GM21447 (cell line): ENCODE data around the gene DIPK1C.

Experiments used
- ATAC-seq: cut with Tn5 transposase; IDR thresholded peaks from one replicate; pipeline ENCODE4 v1.9.1; 2021; ENCODE audit not compliant: unreplicated experiment

The DIPK1C gene

DNA sequence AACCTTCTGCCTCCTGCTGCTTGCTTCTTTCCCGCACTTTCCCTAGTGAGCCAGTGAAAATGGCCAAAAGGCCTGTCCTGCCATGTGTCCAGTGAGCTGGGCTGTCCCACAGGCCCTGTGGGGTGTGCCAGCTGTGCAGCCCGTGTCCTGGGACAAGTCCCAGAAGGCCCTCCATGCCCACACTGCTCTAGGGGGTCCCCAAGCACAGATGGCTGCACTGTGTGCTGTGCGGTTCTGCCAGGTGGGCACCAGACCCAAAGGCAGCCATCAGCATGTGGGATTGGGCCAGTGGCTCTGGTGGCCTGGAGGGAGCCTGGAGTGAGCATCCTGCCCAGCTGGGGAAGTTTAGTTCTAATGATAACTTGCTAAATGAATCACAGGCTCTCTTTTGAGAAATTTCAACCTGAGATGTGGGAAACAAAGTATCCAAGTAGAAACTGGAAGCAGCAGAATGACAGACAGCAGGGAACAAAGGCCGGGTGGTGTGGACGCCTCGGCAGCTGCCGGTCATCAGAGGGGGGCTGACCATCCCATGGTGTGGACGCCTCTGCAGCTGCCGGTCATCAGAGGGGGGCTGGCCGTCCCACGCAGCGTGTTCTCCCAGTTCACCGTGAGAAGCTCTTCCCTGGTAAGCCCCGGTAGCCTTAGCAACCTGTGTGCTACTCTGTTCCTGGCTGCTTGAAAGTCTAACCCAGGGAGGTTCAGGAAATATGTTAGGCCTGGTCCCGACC is 29.2 kb upstream of the DIPK1C start:
- no peak for ATAC-seq

DNA sequence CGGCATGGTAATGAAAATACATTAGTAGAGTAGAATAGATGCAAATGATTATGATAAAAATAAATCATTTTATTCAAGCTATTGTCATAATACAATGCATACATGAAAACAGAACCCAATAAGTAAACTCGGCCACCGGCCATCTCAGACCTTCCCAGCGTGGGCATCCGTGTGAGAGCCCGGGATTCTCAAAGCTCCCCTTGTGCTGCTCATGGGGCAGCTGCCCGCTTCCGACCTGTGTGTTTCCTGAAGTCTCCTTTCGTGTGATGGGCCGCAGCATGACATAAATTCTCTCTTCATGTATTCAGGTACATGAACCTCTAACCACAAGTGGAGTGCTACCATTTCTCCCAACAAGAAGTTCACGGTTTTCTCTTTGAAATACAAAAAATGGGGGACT is 25.6 kb upstream of the DIPK1C start:
- ATAC-seq: no peak

- no peak for ATAC-seq
These were observed 23.1 kb upstream of the DIPK1C start for GRCh38 chr18:74480149-74480651.

- ATAC-seq: no peak
These were observed 22.5 kb upstream of the DIPK1C start for GRCh38 chr18:74479486-74480148.

- ATAC-seq: no peak
These were observed 21.8 kb upstream of the DIPK1C start for GRCh38 chr18:74478880-74479279.

GRCh38 chr18:74478316-74478715 is 21.2 kb upstream of the DIPK1C start:
- ATAC-seq: no peak

GRCh38 chr18:74477771-74478170 is 20.7 kb upstream of the DIPK1C start:
- no peak for ATAC-seq

DNA sequence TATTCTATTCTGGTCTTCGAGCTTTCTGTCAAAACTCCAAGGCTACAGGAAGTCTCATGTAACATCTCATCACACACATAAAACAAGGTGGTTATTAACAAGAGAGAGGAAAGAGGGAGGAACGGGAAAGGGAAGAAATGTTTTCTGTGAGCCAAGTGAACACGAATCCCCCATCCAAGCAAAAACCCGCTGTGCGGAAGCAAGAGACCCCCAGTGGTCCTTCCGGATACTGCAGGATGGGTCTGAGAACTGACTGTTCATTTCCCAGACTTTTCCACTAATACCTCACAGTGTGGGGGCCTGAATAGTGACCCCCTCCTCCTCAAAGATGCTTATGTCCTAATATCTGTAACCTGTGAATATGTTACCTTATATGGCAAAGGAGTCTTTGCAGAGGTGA is 19.0 kb upstream of the DIPK1C start:
- no peak for ATAC-seq

DNA sequence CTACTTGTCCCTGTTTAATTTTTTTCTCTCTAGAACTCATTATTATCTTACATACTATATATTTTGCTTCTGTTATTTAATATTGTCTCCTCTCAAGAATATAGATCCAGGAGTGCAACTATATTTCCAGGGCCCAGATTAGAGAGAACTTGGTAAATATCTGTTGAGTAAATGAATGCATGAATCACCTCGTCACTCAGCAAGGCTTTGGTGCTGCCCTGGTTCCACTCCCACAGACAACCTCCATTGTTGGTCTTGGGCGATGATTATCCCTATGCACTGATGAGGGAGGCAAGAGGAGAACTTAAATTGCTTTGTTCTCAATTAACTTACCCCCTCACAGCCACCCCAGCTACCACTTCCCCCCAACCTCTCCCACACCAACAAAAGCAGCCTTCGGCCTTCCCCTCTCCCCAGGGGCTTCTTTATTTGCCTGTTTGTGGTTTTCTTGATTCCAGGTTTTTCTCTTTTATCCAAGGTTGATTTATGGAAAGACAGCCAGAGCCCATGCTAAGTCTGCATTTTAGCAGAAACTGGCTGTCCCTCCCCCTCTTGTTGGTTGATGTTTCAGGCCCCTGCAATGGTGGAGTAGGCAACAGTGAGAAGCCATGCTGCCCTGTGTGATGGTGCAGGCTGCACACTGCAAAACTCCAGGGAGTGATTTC is 17.0 kb upstream of the DIPK1C start:
- no peak for ATAC-seq

GRCh38 chr18:74472312-74472711 is 15.2 kb upstream of the DIPK1C start:
- ATAC-seq: no peak

DNA sequence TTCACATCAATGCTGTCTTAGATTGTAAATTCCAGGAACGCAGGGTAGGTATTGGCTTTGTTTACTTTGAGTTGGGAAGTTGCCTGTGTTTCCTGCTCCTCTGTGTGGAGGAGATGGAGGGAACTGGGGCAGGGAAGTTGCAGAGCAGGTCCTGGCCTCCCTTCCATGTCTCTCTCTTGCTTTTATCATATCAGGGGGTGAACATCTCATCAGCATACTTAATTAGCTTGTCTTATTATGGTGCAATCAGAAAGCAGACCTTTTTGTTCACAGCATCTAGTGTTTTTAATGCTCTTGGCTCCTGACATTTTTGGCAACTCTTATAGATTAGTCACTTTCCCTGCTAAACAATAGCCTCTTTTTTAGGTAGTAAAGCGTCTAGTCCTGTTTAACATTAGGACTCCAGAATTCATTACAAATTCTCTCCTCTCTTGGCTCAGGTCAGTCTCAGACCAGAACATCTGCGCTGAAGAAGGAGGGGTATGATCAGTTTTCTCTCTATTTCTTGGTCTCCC is 11.5 kb upstream of the DIPK1C start:
- no peak for ATAC-seq

DNA sequence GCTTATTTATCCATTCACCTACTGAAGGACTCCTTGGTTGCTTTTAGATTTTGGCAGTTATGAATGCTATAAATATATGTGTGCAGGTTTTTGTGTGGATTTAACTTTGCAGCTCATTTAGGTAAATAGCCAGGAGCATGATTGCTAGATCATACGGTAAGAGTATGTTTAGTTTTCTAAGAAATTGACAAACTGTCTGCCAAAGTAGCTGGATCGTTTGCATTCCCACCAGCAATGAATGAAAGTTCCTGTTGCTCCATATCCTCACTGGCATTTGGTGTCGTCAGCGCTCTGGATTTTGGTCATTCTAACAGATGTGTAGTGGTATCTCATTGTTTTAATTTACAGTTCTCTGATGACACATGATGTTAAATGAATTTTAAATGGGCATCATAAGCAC is 8.7 kb upstream of the DIPK1C start:
- ATAC-seq: no peak

- no peak for ATAC-seq
These were observed 6.9 kb upstream of the DIPK1C start for GRCh38 chr18:74463983-74464382.

- ATAC-seq: no peak
These were observed 6.1 kb upstream of the DIPK1C start for GRCh38 chr18:74463254-74463653.

DNA sequence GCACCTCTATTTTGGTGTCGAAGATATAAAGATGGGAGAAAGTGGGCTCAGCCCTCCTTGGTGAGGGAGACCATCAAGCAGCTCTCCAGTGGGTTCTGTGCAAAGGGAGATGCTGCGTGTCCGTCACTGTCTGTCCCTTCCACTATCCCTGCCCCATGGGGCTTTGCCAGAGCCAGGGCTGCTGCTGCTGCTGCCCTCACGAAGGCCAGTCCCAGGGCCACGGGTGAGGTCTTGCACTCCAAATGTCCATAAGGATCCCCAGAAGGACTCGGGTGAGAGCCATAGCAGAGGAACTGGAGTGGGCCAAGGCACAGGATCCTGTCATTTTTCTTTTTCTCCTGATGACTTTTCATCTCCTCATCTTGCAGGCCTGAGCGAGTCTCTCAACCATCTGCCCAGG is 3.7 kb upstream of the DIPK1C start:
- ATAC-seq: no peak

DNA sequence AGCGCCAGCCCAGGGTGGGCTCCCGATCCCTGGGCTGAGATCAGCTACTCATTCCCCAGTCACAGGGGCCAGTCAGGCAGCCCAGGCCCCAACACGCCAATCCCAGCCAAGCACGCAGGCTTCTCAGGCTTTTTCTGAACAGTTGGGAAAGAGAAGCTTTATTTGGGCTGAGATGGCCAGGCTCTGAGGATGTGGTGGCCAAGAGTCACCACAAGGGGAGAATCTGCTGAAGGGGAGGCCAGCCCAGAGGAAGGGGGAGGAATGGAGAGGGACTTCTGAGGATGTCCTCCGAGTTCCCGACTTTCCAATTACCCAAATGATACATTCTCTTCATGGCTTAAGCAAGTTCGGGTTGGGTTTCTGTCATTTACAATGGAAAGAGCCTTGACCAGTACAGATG is 2.8 kb upstream of the DIPK1C start:
- no peak for ATAC-seq

DNA sequence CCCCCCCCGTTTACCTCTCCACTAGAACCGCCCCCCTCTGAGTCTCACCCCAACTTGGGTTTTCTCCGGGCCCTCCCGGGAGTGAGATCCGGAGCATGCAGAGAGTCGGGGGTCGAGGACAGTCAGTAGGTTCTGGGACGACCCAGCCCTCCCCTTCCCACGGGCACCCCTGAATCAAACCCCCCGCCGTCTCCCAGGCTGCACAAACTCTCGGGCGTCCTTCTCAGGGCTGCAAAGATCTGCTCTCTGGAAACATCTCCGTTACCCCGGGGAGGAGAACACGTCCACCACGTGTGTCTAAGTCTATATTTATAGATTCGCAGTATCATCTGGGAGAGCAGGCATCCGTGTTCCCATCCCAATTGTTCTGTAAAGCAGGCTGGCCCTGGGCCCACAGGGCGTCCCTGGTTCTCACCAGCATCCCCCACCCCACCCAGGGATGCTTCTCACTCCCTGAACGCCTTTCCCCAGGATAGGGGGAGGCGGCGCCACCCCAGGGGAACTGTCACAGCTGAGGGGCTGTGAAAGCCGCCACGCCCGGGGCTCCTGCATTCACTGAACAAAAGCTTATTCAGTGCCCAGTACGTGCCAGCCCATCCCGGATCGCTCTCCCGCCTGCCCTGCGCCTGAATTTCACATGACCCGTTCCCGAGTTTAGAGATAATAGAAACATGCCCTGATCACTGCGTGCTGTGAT is 765 bp upstream of the DIPK1C start:
- no peak for ATAC-seq

DNA sequence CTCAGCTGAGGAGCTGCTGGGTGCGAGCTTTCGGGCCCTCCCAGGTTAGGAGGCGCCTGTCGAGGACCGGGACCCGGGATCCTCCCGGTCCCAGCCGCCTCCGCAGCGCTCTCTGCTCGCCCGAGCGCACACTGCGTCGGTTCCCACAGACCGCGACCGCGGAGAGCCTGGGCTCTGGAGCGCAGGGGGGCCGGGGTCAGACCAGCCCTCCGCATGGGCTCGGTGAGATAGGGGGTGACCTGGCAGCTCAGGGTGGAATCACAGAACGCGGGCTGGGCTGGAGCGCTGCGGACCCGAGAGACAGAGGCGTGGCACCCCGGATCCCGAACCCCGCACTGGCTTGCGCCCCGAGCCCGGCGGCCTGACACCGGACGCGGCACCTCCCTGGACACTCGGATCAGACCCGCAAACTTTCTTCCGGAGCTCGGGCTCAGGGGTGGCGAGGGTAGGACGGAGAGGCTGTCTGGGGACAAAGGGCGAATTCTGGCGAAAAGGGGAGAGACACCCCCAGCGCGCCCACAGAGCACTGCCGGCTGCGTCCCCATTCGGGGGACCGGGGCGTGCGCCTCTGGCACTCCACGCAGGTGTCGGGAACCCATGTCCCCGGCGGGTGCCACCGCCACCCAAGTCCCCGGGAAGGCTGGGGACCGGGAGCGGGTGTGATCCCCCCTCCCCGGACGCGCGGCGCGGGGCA is 612 bp downstream of the DIPK1C start:
- no peak for ATAC-seq

DNA sequence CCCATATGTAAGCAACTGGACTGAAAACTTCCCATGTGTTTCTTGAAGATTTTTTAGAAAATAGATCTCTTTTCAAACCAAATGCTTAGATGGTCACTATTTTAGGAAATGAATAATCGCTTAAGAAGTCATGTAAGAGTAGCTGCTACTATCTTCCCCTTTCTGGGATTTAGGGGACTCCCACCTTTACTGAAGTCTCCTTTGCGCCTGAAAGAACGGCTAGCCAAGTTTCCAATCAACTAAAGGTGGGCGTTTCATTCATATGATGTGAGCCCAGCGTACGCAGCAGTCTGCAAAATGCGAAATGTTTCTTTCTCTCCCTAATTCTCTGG is 1.1 kb downstream of the DIPK1C start:
- no peak for ATAC-seq

DNA sequence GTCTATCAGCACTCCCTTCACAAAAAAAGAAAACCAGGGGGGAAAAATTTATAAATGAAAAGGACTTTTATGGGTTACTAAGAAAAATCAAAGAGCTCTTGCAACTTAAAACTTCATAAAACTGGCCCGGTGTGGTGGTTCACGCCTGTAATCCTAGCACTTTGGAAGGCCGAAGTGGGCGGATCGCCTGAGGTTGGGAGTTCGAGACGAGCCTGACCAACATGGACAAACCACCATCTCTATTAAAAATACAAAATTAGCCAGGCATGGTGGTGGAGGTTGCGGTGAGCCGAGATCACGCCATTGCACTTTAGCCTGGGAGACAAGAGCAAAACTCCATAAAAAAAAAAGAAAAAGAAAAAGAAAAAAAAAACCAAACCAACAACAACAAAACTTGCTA is 1.7 kb downstream of the DIPK1C start:
- ATAC-seq: no peak

DNA sequence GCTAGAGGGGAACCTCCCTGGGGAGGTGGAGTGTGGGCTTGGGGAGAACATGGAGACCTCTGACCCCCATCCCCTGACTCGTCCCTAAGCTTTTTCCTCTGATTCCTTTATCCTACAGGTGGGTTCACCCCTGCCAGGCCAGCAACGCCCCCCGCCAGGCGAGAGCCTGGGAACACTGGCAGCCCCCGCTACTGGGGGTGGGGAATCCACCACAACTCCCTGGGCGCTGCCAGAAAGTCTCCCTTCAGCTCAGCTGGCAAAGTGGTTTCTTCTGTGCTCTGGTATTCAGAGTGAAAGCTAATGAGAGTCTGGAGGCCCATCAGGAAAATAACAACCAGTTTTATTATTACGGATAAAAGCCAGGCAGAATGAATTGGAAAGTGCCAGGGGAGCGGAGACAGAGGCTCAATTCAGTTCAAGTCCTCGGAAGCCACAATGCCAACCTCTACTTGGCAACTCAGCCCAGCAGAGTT is 2.8 kb downstream of the DIPK1C start:
- no peak for ATAC-seq
